GM18507 (cell line): Measurements from ENCODE around the gene POMGNT1.

Experiments
- DNase-seq: peaks from one replicate; pipeline ENCODE4 v3.0.0; 2011; ENCODE audit warnings: low read depth; ENCODE audit not compliant: insufficient read length; ENCODE audit errors: extremely low spot score
- FAIRE-seq: peaks from 2 replicates; lab custom pipeline; 2011; peaks lifted over from hg19 to GRCh38; lab: Jason Lieb, UNC

Gene POMGNT1

GRCh38 chr1:46215504-46215903 lies 17.3 kb upstream of the POMGNT1 start:
- FAIRE-seq, result no peak

GRCh38 chr1:46211051-46211450 lies 12.8 kb upstream of the POMGNT1 start:
- DNase-seq (no peak), FAIRE-seq (no peak)

More at GRCh38 chr1:46215504-46215903, 17.3 kb upstream of the POMGNT1 start:
- no peak for DNase-seq

GRCh38 chr1:46210561-46210960 lies 12.3 kb upstream of the POMGNT1 start:
- FAIRE-seq (no peak), DNase-seq (no peak)

- no peak for DNase-seq
- no peak for FAIRE-seq
These were observed 8.2 kb upstream of the POMGNT1 start for GRCh38 chr1:46206399-46206798.

- FAIRE-seq, result no peak
These were observed 7.6 kb upstream of the POMGNT1 start for GRCh38 chr1:46205791-46206190.

GRCh38 chr1:46205141-46205540 lies 6.9 kb upstream of the POMGNT1 start:
- no peak for DNase-seq

More at GRCh38 chr1:46205791-46206190, 7.6 kb upstream of the POMGNT1 start:
- no peak for DNase-seq

GRCh38 chr1:46204406-46204742 lies 6.1 kb upstream of the POMGNT1 start:
- DNase-seq (no peak), FAIRE-seq (no peak)

More at GRCh38 chr1:46205141-46205540, 6.9 kb upstream of the POMGNT1 start:
- FAIRE-seq, result no peak

GRCh38 chr1:46203738-46204405 lies 5.6 kb upstream of the POMGNT1 start:
- no peak for DNase-seq
- FAIRE-seq, result no peak

GRCh38 chr1:46199233-46199749 lies 1.1 kb upstream of the POMGNT1 start:
- no peak for FAIRE-seq

GRCh38 chr1:46197560-46197963 lies 672 bp downstream of the POMGNT1 start:
- FAIRE-seq, result no peak
- DNase-seq, result no peak

More at GRCh38 chr1:46199233-46199749, 1.1 kb upstream of the POMGNT1 start:
- no peak for DNase-seq

GRCh38 chr1:46196609-46197008 lies 1.6 kb downstream of the POMGNT1 start:
- FAIRE-seq (no peak), DNase-seq (no peak)

GRCh38 chr1:46194641-46195193 lies 3.5 kb downstream of the POMGNT1 start:
- DNase-seq, result no peak

GRCh38 chr1:46193984-46194570 lies 4.2 kb downstream of the POMGNT1 start:
- no peak for FAIRE-seq
- no peak for DNase-seq

More at GRCh38 chr1:46194641-46195193, 3.5 kb downstream of the POMGNT1 start:
- no peak for FAIRE-seq

GRCh38 chr1:46193285-46193684 lies 4.9 kb downstream of the POMGNT1 start:
- FAIRE-seq, result no peak
- DNase-seq, result no peak

- no peak for DNase-seq
- no peak for FAIRE-seq
These were observed 6.1 kb downstream of the POMGNT1 start for GRCh38 chr1:46192171-46192570.

- no peak for FAIRE-seq
- no peak for DNase-seq
These were observed 7.1 kb downstream of the POMGNT1 start for GRCh38 chr1:46191033-46191701.

- no peak for FAIRE-seq
- no peak for DNase-seq
These were observed 7.7 kb downstream of the POMGNT1 start for GRCh38 chr1:46190539-46190938.

GRCh38 chr1:46188295-46189030 lies 9.8 kb downstream of the POMGNT1 start:
- DNase-seq (no peak), FAIRE-seq (no peak)

- DNase-seq, result no peak
- FAIRE-seq, result no peak
These were observed 10.9 kb downstream of the POMGNT1 start for GRCh38 chr1:46187106-46187869.
